GM12878 (cell line): ENCODE measurements around the gene UBP1. TPM values are rescaled to one million over a fixed set of nuclear protein-coding genes. Genes with fewer than 3 reads are reported as not detected.

ENCODE experiments used
- ATAC-seq: fragments of 200-7000 bp; cut with Tn5 transposase; 3 replicates; pipeline ENCODE4 v1.9.1; 2020; ENCODE audit warnings: mild to moderate bottlenecking, moderate library complexity
- BruUV-seq: library from RNA; stranded (reverse); fragments of 400-500 nt; replicated peaks from 2 replicates; lab custom pipeline; 2021; lab: Mats Ljungman, UMichigan
- CTCF ChIA-PET: fragments of 300-600 bp; sonication (Branson Sonifier 250); formaldehyde crosslinking; extraction: SDS; loops from one replicate; lab custom pipeline; 2021; ENCODE audit warnings: inconsistent platforms; lab: Yijun Ruan, JAX
- POLR2A ChIA-PET: fragments of 350-600 bp; formaldehyde crosslinking; extraction: SDS; loops from one replicate; lab custom pipeline; 2021; ENCODE audit warnings: inconsistent platforms; lab: Charles Lee
- RAD21 ChIA-PET: fragments of 300-600 bp; sonication (Branson Sonifier 250); formaldehyde crosslinking; loops from one replicate; lab custom pipeline; 2023; ENCODE audit warnings: antibody characterized with exemption; ENCODE audit not compliant: unreplicated experiment; lab: Charles Lee
- SMC1A ChIA-PET: fragments of 300-600 bp; sonication (Branson Sonifier 250); formaldehyde crosslinking; loops from one replicate; lab custom pipeline; 2023; ENCODE audit not compliant: unreplicated experiment, uncharacterized antibody; lab: Charles Lee
- DNase-seq: peaks from one replicate; pipeline ENCODE4 v3.0.0-alpha.2; 2011; ENCODE audit warnings: low read depth, low spot score
- FAIRE-seq: peaks from 3 replicates; lab custom pipeline; 2011; peaks lifted over from hg19 to GRCh38; lab: Jason Lieb, UNC
- H2AFZ ChIP-seq: 2 replicates; pipeline ENCODE4 v1.6.0; 2011; ENCODE audit warnings: low read depth, low read length, control low read depth; ENCODE audit not compliant: control insufficient read depth
- H3K27ac ChIP-seq: 2 replicates; pipeline ENCODE4 v1.5.1; 2011; ENCODE audit warnings: control low read depth; ENCODE audit not compliant: control insufficient read depth, insufficient read depth
- H3K27me3 ChIP-seq, 2 experiments: replicated peaks in 1 of 2; 2 replicates each; pipeline versions ENCODE4 v1.6.0 to v1.6.1; 2011; ENCODE audit warnings: low read length in 1 of 2; ENCODE audit not compliant: control insufficient read depth in 2 of 2, insufficient read depth in 2 of 2
- H3K36me3 ChIP-seq, 2 experiments: 2 replicates each; pipeline ENCODE4 v1.5.1; 2011; ENCODE audit warnings: low read length in 1 of 2; ENCODE audit not compliant: control insufficient read depth in 2 of 2, insufficient read depth in 2 of 2
- H3K4me1 ChIP-seq: 2 replicates; pipeline ENCODE4 v1.6.1; 2011; ENCODE audit warnings: mild to moderate bottlenecking, low read length, moderate library complexity, mixed read lengths; ENCODE audit not compliant: control insufficient read depth, insufficient read depth
- H3K4me2 ChIP-seq: 2 replicates; pipeline ENCODE4 v1.6.0; 2011; ENCODE audit warnings: control low read depth; ENCODE audit not compliant: control insufficient read depth, insufficient read depth
- H3K4me3 ChIP-seq: fragments of 200-600 bp; sonication (generic); 2 replicates; pipeline ENCODE4 v1.5.1; 2016
- H3K79me2 ChIP-seq: 2 replicates; pipeline ENCODE4 v1.6.0; 2011; ENCODE audit warnings: low read length; ENCODE audit not compliant: control insufficient read depth, insufficient read depth
- H3K9ac ChIP-seq: 2 replicates; pipeline ENCODE4 v1.8.0; 2011; ENCODE audit warnings: low read length, control low read depth, mixed read lengths; ENCODE audit not compliant: control insufficient read depth, insufficient read depth
- H3K9me3 ChIP-seq: replicated peaks from 3 replicates; pipeline ENCODE4 v1.5.1; 2011; ENCODE audit warnings: mild to moderate bottlenecking, low read length; ENCODE audit not compliant: control insufficient read depth, insufficient read depth
- H4K20me1 ChIP-seq: 2 replicates; pipeline ENCODE4 v1.6.0; 2011; ENCODE audit not compliant: control insufficient read depth, insufficient read depth
- CHD1 ChIP-seq: IDR thresholded peaks from 2 replicates; pipeline ENCODE4 v1.6.1; 2012; ENCODE audit warnings: low read depth, low read length, improper control_type of control experiment
- CREM ChIP-seq: IDR thresholded peaks from 2 replicates; pipeline ENCODE4 v1.6.1; 2014; ENCODE audit warnings: antibody characterized with exemption, low read depth
- FOXM1 ChIP-seq: IDR thresholded peaks from 2 replicates; pipeline ENCODE4 v1.6.1; 2012; ENCODE audit warnings: low read depth, mild to moderate bottlenecking, inconsistent platforms, low read length, moderate library complexity
- HCFC1 ChIP-seq: fragments of 150-350 bp; IDR thresholded peaks from 2 replicates; pipeline ENCODE4 v1.6.1; 2014; ENCODE audit warnings: low read length
- NR2C1 ChIP-seq: fragments of 450-650 bp; IDR thresholded peaks from 2 replicates; pipeline ENCODE4 v1.6.1; 2017; ENCODE audit warnings: antibody characterized with exemption, mild to moderate bottlenecking, moderate library complexity
- POLR2AphosphoS2 ChIP-seq: IDR thresholded peaks from 2 replicates; pipeline ENCODE4 v1.6.1; 2011; ENCODE audit warnings: low read depth, mild to moderate bottlenecking, low read length, improper control_type of control experiment, moderate library complexity
- SUPT20H ChIP-seq: IDR thresholded peaks from 2 replicates; pipeline ENCODE4 v1.6.1; 2011; ENCODE audit warnings: low read depth, mild to moderate bottlenecking, low read length, moderate library complexity, borderline replicate concordance; ENCODE audit not compliant: control insufficient read depth
- TCF3 ChIP-seq: IDR thresholded peaks from 2 replicates; pipeline ENCODE4 v1.6.1; 2012; ENCODE audit warnings: low read depth, mild to moderate bottlenecking, low read length, borderline replicate concordance; ENCODE audit not compliant: insufficient read depth
- YY1 ChIP-seq: IDR thresholded peaks from 2 replicates; pipeline ENCODE4 v1.6.1; 2011; ENCODE audit warnings: low read depth, mild to moderate bottlenecking, low read length
- WGBS: methylation state at CpG from one replicate; pipeline ENCODE4 v1.1.6; 2016; ENCODE audit warnings: low lambda C conversion rate; ENCODE audit not compliant: insufficient replicate concordance, insufficient coverage; ENCODE audit errors: missing lambda C conversion rate; 5-methylcytosine and 5-hydroxymethylcytosine counted together
- in situ Hi-C: fragments of 300-500 bp; cut with MboI; formaldehyde crosslinking; loops from 9 replicates; pipeline ENCODE4 v1.14.3; 2018; ENCODE audit warnings: mixed read lengths
- intact Hi-C: fragments of 100-400 bp; cut with micrococcal nuclease; formaldehyde crosslinking; loops from one replicate; pipeline ENCODE4 v1.14.2; 2022; ENCODE audit not compliant: unreplicated experiment
- polyA plus RNA-seq, 11 experiments: library from polyadenylated mRNA; depleted of rRNA in 4 of 11; unstranded in 6 of 11; stranded (reverse) in 5 of 11; fragments of >200 nt; fragmentation: Nextera tagmentation in 4 of 11; fragmentation: Illumina TruSeq in 1 of 11; extraction: Ambion mirVana in 4 of 11; extraction: Trizol in 1 of 11; gene quantifications; 1 replicate in 1 of 11; 2 replicates in 10 of 11; pipeline versions ENCODE4 v1.2.1 to v1.2.3, GENCODE V29; 2011 to 2016; ENCODE audit warnings: inconsistent platforms in 2 of 11, missing spikeins in 2 of 11, low read depth in 1 of 11
- total RNA-seq, 4 experiments: library from RNA; depleted of rRNA in 3 of 4; stranded (reverse); fragments of >200 nt in 3 of 4; fragmentation: Illumina TruSeq in 1 of 4; extraction: Trizol in 1 of 4; gene quantifications; 2 replicates each; pipeline versions ENCODE4 v1.2.1 to v1.2.3, GENCODE V29; 2013 to 2021
- TF ChIP-seq, protein P1 (sequence below): IDR thresholded peaks from 2 replicates; pipeline ENCODE4 v1.6.1; 2011; ENCODE audit warnings: low read depth, low read length, improper control_type of control experiment, borderline replicate concordance
- TF ChIP-seq, protein P2 (sequence below): fragments of 450-650 bp; IDR thresholded peaks from 2 replicates; pipeline ENCODE4 v1.6.1; 2018; ENCODE audit warnings: borderline replicate concordance, mild to moderate bottlenecking; ENCODE audit not compliant: partially characterized antibody
- TF ChIP-seq, protein P3 (sequence below): fragments of 450-650 bp; IDR thresholded peaks from 2 replicates; pipeline ENCODE4 v1.6.1; 2017; ENCODE audit warnings: antibody characterized with exemption, mild to moderate bottlenecking, moderate library complexity
- TF ChIP-seq, protein P4 (sequence below): fragments of 150-350 bp; IDR thresholded peaks from 2 replicates; pipeline ENCODE4 v1.6.1; 2014; ENCODE audit warnings: mild to moderate bottlenecking, low read depth, low read length

Gene UBP1
- total and polyA plus RNA-seq, 10 of the 15 experiments (the other 5 are each of a cell fraction or from before 2014, with no cell fraction given): 9.3 to 93.6 (median 52.4) TPM

DNA sequence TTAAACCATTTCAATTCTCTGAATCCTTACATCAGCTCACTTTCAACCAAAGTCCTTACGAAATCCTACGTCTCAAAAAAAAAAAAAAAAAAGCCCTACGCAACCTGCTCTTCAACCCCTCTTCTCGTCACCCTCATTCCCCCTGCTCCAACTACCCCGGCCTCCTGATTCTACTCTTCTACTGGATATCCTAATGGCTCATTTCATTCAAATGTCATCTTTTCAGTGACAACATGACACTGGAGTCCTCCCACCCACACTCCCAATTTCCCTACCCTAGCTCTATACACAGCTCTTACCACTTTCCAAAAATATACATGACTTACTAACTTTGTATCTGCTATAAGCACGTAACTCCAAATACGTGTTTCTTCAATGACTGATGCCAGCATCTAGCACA lies 11.5 kb downstream of the UBP1 start:
- ChIA-PET SMC1A (interaction anchor here (1.8 to 6.3 kb wide), 2 partner anchors 9 kb away, joined by 5 to 43 read pairs; no protein-coding TSS in a partner anchor), CTCF (interaction anchor here (0.6 to 2.6 kb wide), 5 partner anchors 9 to 550 kb away, joined by 3 to 13 read pairs (median 4); no protein-coding TSS in a partner anchor), POLR2A (interaction anchor here (0.6 to 5.6 kb wide), 5 partner anchors 11 to 596 kb away, joined by 3 to 53 read pairs (median 3); partner anchors contain the start of gene UBP1), RAD21 (interaction anchor here (2.3 to 2.8 kb wide), 2 partner anchors 9 to 12 kb away, joined by 9 to 11 read pairs; partner anchors contain the start of gene UBP1)
- H3K27me3 ChIP-seq: no peaks in the 10 kb centered on the region
- no peak for FAIRE-seq
- no peaks in the 10 kb centered on the region; the same call in 2 of the 3 replicates for H3K9me3 ChIP-seq
- no peak overlapping the region for H2AFZ ChIP-seq
- no peak for ATAC-seq
- in situ Hi-C loops: no loop called here
- no peak overlapping the region for H3K9ac ChIP-seq
- 88% methylated on average over 5 of the region's 7 CpGs for WGBS
- BruUV-seq: no TSS peak
- intact Hi-C loops: no loop called here
- no peak for DNase-seq
- 0 out of 2 replicates have a peak, but pooled peaks cover 4% of the 10 kb centered on the region for H4K20me1 ChIP-seq
- peaks cover 32% of the 10 kb centered on the region for H3K4me1 ChIP-seq
- H3K27ac ChIP-seq: peak overlapping the region; percentile 38; the same call in 1 of the 2 replicates
- H3K4me2 ChIP-seq: peak overlapping the region; percentile 28; the same call in 1 of the 2 replicates
- H3K79me2 ChIP-seq: peaks cover 88% of the 10 kb centered on the region
- H3K4me3 ChIP-seq: no peak overlapping the region
- TF ChIP-seq FOXM1: no peak
- no peak for TF ChIP-seq SUPT20H
- TF ChIP-seq, protein P1, sequence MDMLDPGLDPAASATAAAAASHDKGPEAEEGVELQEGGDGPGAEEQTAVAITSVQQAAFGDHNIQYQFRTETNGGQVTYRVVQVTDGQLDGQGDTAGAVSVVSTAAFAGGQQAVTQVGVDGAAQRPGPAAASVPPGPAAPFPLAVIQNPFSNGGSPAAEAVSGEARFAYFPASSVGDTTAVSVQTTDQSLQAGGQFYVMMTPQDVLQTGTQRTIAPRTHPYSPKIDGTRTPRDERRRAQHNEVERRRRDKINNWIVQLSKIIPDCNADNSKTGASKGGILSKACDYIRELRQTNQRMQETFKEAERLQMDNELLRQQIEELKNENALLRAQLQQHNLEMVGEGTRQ: no peak
- no peak for TF ChIP-seq NR2C1
- TF ChIP-seq, protein P2, sequence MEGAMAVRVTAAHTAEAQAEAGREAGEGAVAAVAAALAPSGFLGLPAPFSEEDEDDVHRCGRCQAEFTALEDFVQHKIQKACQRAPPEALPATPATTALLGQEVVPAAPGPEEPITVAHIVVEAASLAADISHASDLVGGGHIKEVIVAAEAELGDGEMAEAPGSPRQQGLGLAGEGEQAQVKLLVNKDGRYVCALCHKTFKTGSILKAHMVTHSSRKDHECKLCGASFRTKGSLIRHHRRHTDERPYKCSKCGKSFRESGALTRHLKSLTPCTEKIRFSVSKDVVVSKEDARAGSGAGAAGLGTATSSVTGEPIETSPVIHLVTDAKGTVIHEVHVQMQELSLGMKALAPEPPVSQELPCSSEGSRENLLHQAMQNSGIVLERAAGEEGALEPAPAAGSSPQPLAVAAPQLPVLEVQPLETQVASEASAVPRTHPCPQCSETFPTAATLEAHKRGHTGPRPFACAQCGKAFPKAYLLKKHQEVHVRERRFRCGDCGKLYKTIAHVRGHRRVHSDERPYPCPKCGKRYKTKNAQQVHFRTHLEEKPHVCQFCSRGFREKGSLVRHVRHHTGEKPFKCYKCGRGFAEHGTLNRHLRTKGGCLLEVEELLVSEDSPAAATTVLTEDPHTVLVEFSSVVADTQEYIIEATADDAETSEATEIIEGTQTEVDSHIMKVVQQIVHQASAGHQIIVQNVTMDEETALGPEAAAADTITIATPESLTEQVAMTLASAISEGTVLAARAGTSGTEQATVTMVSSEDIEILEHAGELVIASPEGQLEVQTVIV: no peak
- no peak for TF ChIP-seq TCF3
- no peak for TF ChIP-seq CREM
- no peak for TF ChIP-seq HCFC1
- no peak for TF ChIP-seq POLR2AphosphoS2
- TF ChIP-seq, protein P3, sequence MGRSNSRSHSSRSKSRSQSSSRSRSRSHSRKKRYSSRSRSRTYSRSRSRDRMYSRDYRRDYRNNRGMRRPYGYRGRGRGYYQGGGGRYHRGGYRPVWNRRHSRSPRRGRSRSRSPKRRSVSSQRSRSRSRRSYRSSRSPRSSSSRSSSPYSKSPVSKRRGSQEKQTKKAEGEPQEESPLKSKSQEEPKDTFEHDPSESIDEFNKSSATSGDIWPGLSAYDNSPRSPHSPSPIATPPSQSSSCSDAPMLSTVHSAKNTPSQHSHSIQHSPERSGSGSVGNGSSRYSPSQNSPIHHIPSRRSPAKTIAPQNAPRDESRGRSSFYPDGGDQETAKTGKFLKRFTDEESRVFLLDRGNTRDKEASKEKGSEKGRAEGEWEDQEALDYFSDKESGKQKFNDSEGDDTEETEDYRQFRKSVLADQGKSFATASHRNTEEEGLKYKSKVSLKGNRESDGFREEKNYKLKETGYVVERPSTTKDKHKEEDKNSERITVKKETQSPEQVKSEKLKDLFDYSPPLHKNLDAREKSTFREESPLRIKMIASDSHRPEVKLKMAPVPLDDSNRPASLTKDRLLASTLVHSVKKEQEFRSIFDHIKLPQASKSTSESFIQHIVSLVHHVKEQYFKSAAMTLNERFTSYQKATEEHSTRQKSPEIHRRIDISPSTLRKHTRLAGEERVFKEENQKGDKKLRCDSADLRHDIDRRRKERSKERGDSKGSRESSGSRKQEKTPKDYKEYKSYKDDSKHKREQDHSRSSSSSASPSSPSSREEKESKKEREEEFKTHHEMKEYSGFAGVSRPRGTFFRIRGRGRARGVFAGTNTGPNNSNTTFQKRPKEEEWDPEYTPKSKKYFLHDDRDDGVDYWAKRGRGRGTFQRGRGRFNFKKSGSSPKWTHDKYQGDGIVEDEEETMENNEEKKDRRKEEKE: no peak
- no peak for TF ChIP-seq CHD1
- TF ChIP-seq, protein P4, sequence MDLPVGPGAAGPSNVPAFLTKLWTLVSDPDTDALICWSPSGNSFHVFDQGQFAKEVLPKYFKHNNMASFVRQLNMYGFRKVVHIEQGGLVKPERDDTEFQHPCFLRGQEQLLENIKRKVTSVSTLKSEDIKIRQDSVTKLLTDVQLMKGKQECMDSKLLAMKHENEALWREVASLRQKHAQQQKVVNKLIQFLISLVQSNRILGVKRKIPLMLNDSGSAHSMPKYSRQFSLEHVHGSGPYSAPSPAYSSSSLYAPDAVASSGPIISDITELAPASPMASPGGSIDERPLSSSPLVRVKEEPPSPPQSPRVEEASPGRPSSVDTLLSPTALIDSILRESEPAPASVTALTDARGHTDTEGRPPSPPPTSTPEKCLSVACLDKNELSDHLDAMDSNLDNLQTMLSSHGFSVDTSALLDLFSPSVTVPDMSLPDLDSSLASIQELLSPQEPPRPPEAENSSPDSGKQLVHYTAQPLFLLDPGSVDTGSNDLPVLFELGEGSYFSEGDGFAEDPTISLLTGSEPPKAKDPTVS: no peak
- TF ChIP-seq YY1: no peak
- H3K36me3 ChIP-seq: peaks cover 0 to 6% of the 10 kb centered on the region in 2 experiments; a peak in 1 of 4 replicates
